Esophagus (tissue), 2 donors: Measurements from ENCODE around the gene MID2. TPM values are rescaled to one million over a fixed set of nuclear protein-coding genes. Genes with fewer than 3 reads are reported as not detected.

Experiments
- H3K27ac ChIP-seq, 2 donors: one replicate each; pipeline ENCODE4 v1.5.1; 2013; ENCODE audit warnings: low read depth in 2 of 2, mild to moderate bottlenecking in 2 of 2, inconsistent platforms in 1 of 2, low read length in 1 of 2, moderate library complexity in 1 of 2
- H3K27me3 ChIP-seq, 2 donors: one replicate each; pipeline ENCODE4 v1.6.1; 2013; ENCODE audit warnings: low read length in 2 of 2, control low read depth in 1 of 2, mild to moderate bottlenecking in 1 of 2; ENCODE audit not compliant: insufficient read depth in 2 of 2, control insufficient read depth in 1 of 2
- H3K36me3 ChIP-seq, 2 donors: one replicate each; pipeline ENCODE4 v1.6.1; 2013; ENCODE audit warnings: low read length in 1 of 2; ENCODE audit not compliant: control insufficient read depth in 2 of 2, insufficient read depth in 2 of 2
- H3K4me1 ChIP-seq, 2 donors: one replicate each; pipeline ENCODE4 v1.6.1; 2013; ENCODE audit warnings: low read length in 1 of 2; ENCODE audit not compliant: control insufficient read depth in 2 of 2, insufficient read depth in 2 of 2
- H3K4me3 ChIP-seq, 2 donors: one replicate each; pipeline ENCODE4 v1.5.1; 2013; ENCODE audit warnings: low read length in 2 of 2, mild to moderate bottlenecking in 2 of 2, low read depth in 1 of 2, moderate library complexity in 1 of 2
- H3K9me3 ChIP-seq, 2 donors: one replicate each; pipeline ENCODE4 v1.6.1; 2013; ENCODE audit warnings: mild to moderate bottlenecking in 2 of 2, low read depth in 1 of 2, low read length in 1 of 2, moderate library complexity in 1 of 2; ENCODE audit not compliant: control insufficient read depth in 2 of 2, insufficient read depth in 1 of 2
- WGBS, 2 donors: extraction: QIAGEN DNeasy Blood & Tissue Kit; methylation state at CpG; one replicate each; pipeline ENCODE4 v1.1.7; 2013; 5-methylcytosine and 5-hydroxymethylcytosine counted together
- polyA plus RNA-seq, 2 donors: library from polyadenylated mRNA; stranded (reverse); fragments of 200-250 nt; gene quantifications; one replicate each; pipeline ENCODE4 v1.2.3, GENCODE V29; 2013
- donor health status: healthy with polysubstance abuse.
- donor health status: Bipolar disorder and iron deficiency.

MID2 gene
- polyA plus RNA-seq, 2 donors: 3.3 to 7.9 TPM

- Histone ChIP-seq H3K27ac (no peak overlapping the region), H3K9me3 (peaks cover 6 to 7% of the 10 kb centered on the region in 2 donors), H3K4me3 (no peak overlapping the region), H3K36me3 (no peaks in the 10 kb centered on the region), H3K27me3 (no peaks in the 10 kb centered on the region), H3K4me1 (no peaks in the 10 kb centered on the region)
- WGBS, 2 donors: 56 to 70% methylated on average over 2 of the region's 2 CpGs
Observed at GRCh38 chrX:107823042-107823441, 2.6 kb upstream of the MID2 start.

- Histone ChIP-seq H3K36me3 (no peaks in the 10 kb centered on the region), H3K27me3 (no peaks in the 10 kb centered on the region), H3K9me3 (peaks cover 6 to 7% of the 10 kb centered on the region in 2 donors), H3K4me3 (no peak overlapping the region), H3K27ac (no peak overlapping the region), H3K4me1 (no peaks in the 10 kb centered on the region)
- WGBS, 2 donors: 17 to 45% methylated on average over 1 of the region's 1 CpG
Observed at GRCh38 chrX:107823456-107823855, 2.2 kb upstream of the MID2 start.

GRCh38 chrX:107826238-107827029 is 768 bp downstream of the MID2 start:
- H3K36me3 ChIP-seq: no peaks in the 10 kb centered on the region
- H3K9me3 ChIP-seq: no peaks in the 10 kb centered on the region
- WGBS, 2 donors: 1 to 24% methylated on average over 87 to 100 of the region's 100 CpGs
- no peaks in the 10 kb centered on the region for H3K4me1 ChIP-seq
- peak overlapping the region; percentile 48 to 70 for H3K4me3 ChIP-seq
- no peaks in the 10 kb centered on the region for H3K27me3 ChIP-seq
- peak overlapping the region; percentile 86 to 89 for H3K27ac ChIP-seq

- H3K4me3 ChIP-seq: peak overlapping the region; percentile 48 to 70
- H3K9me3 ChIP-seq: no peaks in the 10 kb centered on the region
- no peaks in the 10 kb centered on the region for H3K27me3 ChIP-seq
- peak overlapping the region; percentile 86 to 89 for H3K27ac ChIP-seq
- no peaks in the 10 kb centered on the region for H3K36me3 ChIP-seq
- H3K4me1 ChIP-seq: no peaks in the 10 kb centered on the region
- WGBS, 2 donors: 10 to 27% methylated on average over 13 of the region's 13 CpGs
Observed at GRCh38 chrX:107827030-107827831, 1.6 kb downstream of the MID2 start.

- H3K9me3 ChIP-seq: no peaks in the 10 kb centered on the region
- H3K4me3 ChIP-seq: no peak overlapping the region
- H3K27me3 ChIP-seq: no peaks in the 10 kb centered on the region
- H3K27ac ChIP-seq: no peak overlapping the region
- WGBS, 2 donors: 58 to 68% methylated on average over 4 of the region's 4 CpGs
- H3K36me3 ChIP-seq: no peaks in the 10 kb centered on the region
- H3K4me1 ChIP-seq: no peaks in the 10 kb centered on the region
Observed at GRCh38 chrX:107827852-107828251, 2.2 kb downstream of the MID2 start.

GRCh38 chrX:107829878-107830277 is 4.2 kb downstream of the MID2 start:
- Histone ChIP-seq H3K27me3 (no peaks in the 10 kb centered on the region), H3K9me3 (no peaks in the 10 kb centered on the region), H3K4me1 (no peaks in the 10 kb centered on the region), H3K4me3 (no peak overlapping the region), H3K36me3 (no peaks in the 10 kb centered on the region), H3K27ac (no peak overlapping the region)
- WGBS, 2 donors: 38 to 45% methylated on average over 1 of the region's 1 CpG

- Histone ChIP-seq H3K4me1 (no peaks in the 10 kb centered on the region), H3K9me3 (no peaks in the 10 kb centered on the region), H3K27me3 (no peaks in the 10 kb centered on the region), H3K4me3 (no peak overlapping the region), H3K36me3 (no peaks in the 10 kb centered on the region), H3K27ac (no peak overlapping the region)
- 79 to 84% methylated on average over 7 of the region's 7 CpGs for WGBS, 2 donors
Observed at GRCh38 chrX:107831071-107831730, 5.5 kb downstream of the MID2 start.

- Histone ChIP-seq H3K27me3 (no peaks in the 10 kb centered on the region), H3K4me3 (no peak overlapping the region), H3K27ac (no peak overlapping the region), H3K36me3 (no peaks in the 10 kb centered on the region), H3K4me1 (no peaks in the 10 kb centered on the region), H3K9me3 (no peaks in the 10 kb centered on the region)
- WGBS, 2 donors: 87% methylated on average over 3 of the region's 3 CpGs
Observed at GRCh38 chrX:107834275-107835201, 8.9 kb downstream of the MID2 start.

GRCh38 chrX:107836958-107837357 is 11.3 kb downstream of the MID2 start:
- Histone ChIP-seq H3K36me3 (no peaks in the 10 kb centered on the region), H3K27ac (no peak overlapping the region), H3K4me1 (no peaks in the 10 kb centered on the region), H3K4me3 (no peak overlapping the region), H3K9me3 (no peaks in the 10 kb centered on the region), H3K27me3 (peaks cover 0 to 4% of the 10 kb centered on the region in 2 donors)
- WGBS, 2 donors: 78 to 81% methylated on average over 2 of the region's 2 CpGs
